DMS153 (cell line): ENCODE measurements around the gene ALAD.

ENCODE experiments used
- DNase-seq: peaks from one replicate; lab custom pipeline; 2025; lab: John Stamatoyannopoulos, UW

The ALAD gene

DNA sequence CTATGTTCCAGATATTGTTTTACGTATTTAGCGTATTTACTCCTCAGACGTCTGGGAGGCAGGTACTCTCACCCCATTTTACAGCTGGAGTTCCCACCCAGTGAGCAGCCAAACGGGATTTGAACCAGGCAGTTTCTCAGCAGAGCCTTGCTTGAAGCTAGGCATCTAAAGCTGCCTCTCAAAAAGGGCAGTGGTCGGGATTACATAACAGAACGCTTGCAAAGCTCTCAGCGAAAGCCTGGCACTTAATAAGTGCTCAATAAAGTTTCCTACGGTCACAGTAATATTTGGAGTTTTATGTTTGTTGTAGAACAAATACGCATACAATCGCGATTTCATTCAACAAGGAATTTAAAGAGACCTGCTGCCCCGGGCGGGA lies 52.0 kb downstream of the ALAD start:
- no peak for DNase-seq

DNA sequence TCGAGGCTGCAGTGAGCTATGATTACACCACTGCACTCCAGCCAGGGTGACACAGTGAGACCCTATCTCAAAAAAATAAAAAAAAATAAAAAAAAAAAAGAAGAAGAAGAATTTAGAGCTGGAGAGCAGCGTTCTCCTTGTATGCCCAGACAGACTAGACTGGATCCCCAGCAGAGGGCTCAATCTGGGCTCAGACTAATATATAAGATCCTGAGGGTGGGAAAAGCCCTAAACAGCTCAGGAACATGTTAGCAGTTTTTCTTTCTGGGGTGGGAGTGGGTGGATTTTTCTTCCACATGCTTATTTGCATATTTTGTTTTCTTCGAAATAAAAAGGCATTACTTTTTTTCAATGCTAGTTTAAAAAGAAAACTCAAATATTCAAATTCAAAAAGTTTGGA lies 52.6 kb downstream of the ALAD start:
- no peak for DNase-seq

DNA sequence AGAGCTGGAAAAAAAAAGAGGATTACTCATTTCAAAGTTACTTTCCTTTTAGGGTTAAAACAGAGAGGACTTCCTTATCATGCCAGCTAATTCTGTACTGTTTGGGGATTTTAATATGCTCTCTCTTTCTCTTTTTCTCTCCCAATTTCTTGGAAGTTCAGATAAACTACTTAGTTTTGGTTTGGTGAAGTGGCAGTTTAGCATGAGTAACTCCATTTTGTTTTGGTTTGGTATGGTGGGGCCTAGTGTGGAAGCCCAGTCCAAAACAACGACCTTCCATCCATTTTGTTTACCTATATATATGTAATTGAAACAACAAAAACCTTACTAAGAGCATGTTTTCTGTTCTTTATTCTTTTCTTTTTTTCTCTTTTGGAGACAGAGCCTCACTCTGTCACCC lies 55.4 kb downstream of the ALAD start:
- DNase-seq, result no peak

DNA sequence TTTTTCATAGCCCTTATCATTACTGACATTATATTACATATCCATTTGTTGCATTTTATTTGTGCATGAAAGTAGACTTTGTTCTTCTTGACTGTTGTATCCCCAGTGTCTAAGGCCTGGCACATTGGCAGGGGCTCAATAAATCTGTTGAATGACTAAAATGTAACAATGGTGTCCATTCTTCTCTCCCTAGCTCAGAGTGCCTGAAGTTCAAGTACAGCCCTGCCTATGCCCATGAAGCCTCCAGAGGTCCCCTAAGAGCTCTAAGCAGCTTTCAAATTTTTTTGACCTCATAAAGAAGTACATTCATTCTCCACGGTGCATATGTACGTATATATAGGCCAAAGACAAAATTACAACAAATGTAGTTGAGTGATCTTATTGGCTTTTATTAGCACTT lies 55.9 kb downstream of the ALAD start:
- DNase-seq, result no peak

DNA sequence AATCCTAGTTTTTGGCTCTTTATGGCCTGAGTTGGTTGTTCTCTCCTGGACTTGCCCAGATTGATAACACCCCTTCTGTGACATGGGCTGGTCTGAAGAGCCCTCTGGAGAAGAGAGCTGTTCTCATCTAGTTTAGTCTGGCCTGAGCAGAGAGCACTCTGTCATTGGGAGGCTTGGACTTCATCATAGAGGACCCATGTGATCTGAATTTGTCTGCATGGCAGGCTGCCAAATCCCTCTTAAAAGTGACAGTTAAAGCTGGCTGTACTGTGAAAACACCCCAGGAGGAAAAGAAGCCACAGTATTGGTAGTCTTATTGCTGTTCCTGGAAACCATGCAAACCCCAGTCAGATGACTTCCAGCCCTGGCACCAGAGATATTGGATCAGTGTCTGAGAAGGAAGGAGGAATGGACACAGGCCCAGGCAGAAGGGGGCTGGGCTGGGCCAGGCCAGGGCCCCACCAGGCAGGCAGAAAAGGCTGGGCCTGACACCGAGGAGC lies 57.3 kb downstream of the ALAD start:
- peak; percentile 98 for DNase-seq

DNA sequence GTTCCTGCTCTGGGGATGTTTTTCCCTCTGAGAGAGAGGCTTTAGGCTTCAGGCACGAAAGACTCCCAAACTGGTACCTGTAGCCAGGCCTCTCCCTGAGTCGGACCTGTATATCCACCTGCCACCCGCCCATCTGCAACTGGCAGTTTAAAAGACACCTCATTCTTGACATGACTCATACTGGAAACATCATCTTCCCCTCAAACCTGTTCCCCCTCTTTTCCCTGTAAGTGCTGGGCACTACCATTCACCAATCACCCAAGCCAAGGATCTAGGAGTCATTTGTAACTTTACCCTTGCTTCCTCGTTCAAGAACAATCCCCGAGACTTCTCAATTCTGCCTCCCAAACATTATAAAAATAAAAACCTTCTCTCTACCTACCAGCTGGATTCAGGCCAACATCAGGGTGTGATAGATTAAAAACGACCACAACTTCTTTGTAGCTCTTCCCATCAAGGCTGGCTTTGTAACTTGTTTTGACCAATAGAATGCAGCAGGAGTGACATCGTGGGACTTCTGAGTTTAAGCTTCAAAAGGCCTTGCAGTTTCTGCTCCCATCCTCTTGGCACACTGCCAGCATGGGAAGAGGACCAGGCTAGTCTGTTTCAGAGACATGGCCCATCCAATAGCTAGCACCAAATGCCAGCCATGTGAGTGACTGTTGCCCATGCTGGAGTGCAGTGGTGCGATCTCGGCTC lies 59.2 kb downstream of the ALAD start:
- no peak for DNase-seq

DNA sequence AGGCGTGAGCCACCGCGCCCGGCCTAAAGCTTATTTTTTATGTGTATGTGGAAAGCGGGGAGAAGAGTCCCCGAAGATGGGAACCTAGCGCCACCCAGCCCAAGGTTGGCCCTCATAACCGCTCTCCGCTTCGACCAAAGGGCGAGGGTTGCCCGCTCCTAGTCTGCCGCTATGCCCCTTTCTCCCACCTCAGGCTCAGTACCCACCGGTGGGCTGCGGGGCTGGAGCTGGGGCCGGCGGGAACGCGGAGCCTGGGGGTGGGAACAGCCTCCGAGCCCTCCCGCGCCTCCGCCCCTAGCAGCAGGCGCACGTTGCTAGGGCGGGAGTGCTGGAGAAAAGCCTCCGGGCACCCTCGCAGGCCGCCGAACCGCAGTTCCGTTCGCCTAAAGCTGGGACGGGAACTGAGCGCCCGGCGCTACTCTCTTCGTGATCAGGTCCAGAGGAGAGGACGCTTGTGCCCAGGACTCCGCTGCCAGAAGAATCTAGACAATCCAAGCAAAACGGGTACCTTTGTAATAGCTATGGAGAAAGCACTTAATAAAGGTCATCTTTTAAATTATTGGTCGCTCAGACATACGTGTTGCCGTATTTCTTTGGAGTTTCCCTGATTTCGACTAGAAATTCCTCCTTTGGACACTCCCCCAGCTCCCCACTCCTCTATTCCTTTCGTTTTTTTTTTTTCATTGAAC lies 60.9 kb downstream of the ALAD start, which contains the start of gene WDR31:
TSS of gene WDR31 (minus strand) at position 265 of the 689 bp plus-strand sequence. CDS start 8,253 bp downstream, outside the sequence.
- peak; percentile 77 for DNase-seq

DNA sequence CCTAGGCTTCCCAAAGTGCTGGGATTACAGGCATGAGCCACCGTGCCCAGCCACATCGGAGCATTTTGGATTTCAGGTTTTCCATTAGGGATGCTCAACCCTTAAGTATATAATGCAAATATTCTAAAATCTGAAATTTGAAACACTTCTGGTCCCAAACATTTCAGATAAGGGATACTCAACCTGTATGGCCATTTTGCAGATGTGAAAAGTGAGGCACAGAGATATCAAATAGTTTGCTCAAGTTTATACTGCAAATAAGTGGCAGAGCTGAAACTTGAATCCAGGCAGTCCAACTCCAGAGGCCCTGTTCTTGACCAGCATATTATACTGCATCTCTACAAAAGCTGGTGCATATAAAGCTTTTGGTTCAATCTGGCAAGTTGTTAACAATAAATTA lies 63.4 kb downstream of the ALAD start:
- no peak for DNase-seq
